Osteoblast (primary cell): ENCODE data around the gene MPV17L2. TPM values are rescaled to one million over a fixed set of nuclear protein-coding genes. Genes with fewer than 3 reads are reported as not detected.

ENCODE experiments used
- DNase-seq: peaks from one replicate; pipeline ENCODE4 v3.0.0; 2011; ENCODE audit warnings: low spot score, mixed read lengths; ENCODE audit not compliant: insufficient read length; ENCODE audit errors: missing footprints
- H2AFZ ChIP-seq: 2 replicates; pipeline ENCODE4 v1.6.0; 2011; ENCODE audit warnings: mild to moderate bottlenecking, low read length
- H3K27ac ChIP-seq: 2 replicates; pipeline ENCODE4 v1.5.1; 2011; ENCODE audit warnings: mild to moderate bottlenecking, low read depth, low read length, moderate library complexity
- H3K27me3 ChIP-seq: 2 replicates; pipeline ENCODE4 v1.6.0; 2012; ENCODE audit warnings: mild to moderate bottlenecking, control low read depth, inconsistent platforms, low read length, moderate library complexity; ENCODE audit not compliant: insufficient read depth
- H3K36me3 ChIP-seq: 2 replicates; pipeline ENCODE4 v1.5.1; 2011; ENCODE audit warnings: mild to moderate bottlenecking, low read length, control low read depth, moderate library complexity; ENCODE audit not compliant: insufficient read depth
- H3K4me1 ChIP-seq: 2 replicates; pipeline ENCODE4 v1.5.1; 2011; ENCODE audit warnings: mild to moderate bottlenecking, low read length, control low read depth, moderate library complexity; ENCODE audit not compliant: insufficient read depth
- H3K4me2 ChIP-seq: 2 replicates; pipeline ENCODE4 v1.6.0; 2011; ENCODE audit warnings: mild to moderate bottlenecking, low read length; ENCODE audit not compliant: insufficient read depth
- H3K4me3 ChIP-seq: fragments of 200-600 bp; sonication (generic); 3 replicates; pipeline ENCODE4 v1.5.1; 2012; ENCODE audit warnings: mild to moderate bottlenecking, low read length, inconsistent platforms; ENCODE audit not compliant: insufficient read depth
- H3K79me2 ChIP-seq: 2 replicates; pipeline ENCODE4 v1.6.0; 2012; ENCODE audit warnings: mild to moderate bottlenecking, low read length, control low read depth, inconsistent platforms; ENCODE audit not compliant: insufficient read depth
- H3K9me3 ChIP-seq: 2 replicates; pipeline ENCODE4 v1.5.1; 2011; ENCODE audit warnings: low read depth, low read length, control low read depth
- H4K20me1 ChIP-seq: 2 replicates; pipeline ENCODE4 v1.6.0; 2012; ENCODE audit warnings: mild to moderate bottlenecking, low read length, control low read depth; ENCODE audit not compliant: insufficient read depth
- total RNA-seq: library from RNA; depleted of rRNA; stranded (reverse); fragments of >200 nt; gene quantifications from 2 replicates; pipeline ENCODE4 v1.2.3, GENCODE V29; 2012
- TF ChIP-seq, protein P1 (sequence below): IDR thresholded peaks from 2 replicates; pipeline ENCODE4 v1.5.1; 2011; ENCODE audit warnings: mild to moderate bottlenecking, low read depth, low read length, moderate library complexity; ENCODE audit errors: extremely low read depth

The MPV17L2 gene
- total RNA-seq, 1 donor: 8.3 TPM

DNA sequence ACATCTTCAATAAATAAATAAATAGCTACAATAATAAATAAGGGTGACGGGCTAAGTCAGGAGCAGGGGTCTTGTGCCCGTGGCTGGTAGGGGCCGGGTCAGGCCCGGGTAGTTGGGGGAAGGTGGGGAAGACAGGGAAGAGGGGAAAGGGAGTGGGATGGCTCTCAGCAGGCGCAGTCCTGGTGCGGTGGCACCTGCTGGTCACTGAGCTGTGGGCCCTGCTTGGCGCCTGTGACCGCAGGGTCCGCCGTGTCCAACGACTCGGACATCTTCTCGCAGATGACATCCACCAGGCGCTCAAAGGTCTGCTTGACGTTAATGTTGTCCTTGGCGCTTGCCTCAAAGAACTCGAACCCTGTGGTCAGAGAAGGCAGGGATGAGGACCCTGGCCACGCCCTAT, 4.3 kb downstream of the MPV17L2 start:
- Histone ChIP-seq H3K9me3 (no peaks in the 10 kb centered on the region), H3K4me1 (peaks cover 15% of the 10 kb centered on the region), H3K27ac (no peak overlapping the region), H3K36me3 (peaks cover 18% of the 10 kb centered on the region), H3K4me3 (no peak overlapping the region), H2AFZ (no peak overlapping the region), H3K27me3 (no peaks in the 10 kb centered on the region), H4K20me1 (peaks cover 2% of the 10 kb centered on the region), H3K4me2 (no peak overlapping the region), H3K79me2 (peaks cover 6% of the 10 kb centered on the region)
- peak; percentile 18 for DNase-seq
- TF ChIP-seq, protein P1, sequence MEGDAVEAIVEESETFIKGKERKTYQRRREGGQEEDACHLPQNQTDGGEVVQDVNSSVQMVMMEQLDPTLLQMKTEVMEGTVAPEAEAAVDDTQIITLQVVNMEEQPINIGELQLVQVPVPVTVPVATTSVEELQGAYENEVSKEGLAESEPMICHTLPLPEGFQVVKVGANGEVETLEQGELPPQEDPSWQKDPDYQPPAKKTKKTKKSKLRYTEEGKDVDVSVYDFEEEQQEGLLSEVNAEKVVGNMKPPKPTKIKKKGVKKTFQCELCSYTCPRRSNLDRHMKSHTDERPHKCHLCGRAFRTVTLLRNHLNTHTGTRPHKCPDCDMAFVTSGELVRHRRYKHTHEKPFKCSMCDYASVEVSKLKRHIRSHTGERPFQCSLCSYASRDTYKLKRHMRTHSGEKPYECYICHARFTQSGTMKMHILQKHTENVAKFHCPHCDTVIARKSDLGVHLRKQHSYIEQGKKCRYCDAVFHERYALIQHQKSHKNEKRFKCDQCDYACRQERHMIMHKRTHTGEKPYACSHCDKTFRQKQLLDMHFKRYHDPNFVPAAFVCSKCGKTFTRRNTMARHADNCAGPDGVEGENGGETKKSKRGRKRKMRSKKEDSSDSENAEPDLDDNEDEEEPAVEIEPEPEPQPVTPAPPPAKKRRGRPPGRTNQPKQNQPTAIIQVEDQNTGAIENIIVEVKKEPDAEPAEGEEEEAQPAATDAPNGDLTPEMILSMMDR: no peak

- Histone ChIP-seq H4K20me1 (peaks cover 8% of the 10 kb centered on the region), H3K4me2 (no peak overlapping the region), H3K9me3 (no peaks in the 10 kb centered on the region), H3K4me1 (peaks cover 17% of the 10 kb centered on the region), H3K79me2 (peaks cover 11% of the 10 kb centered on the region), H2AFZ (no peak overlapping the region), H3K27me3 (no peaks in the 10 kb centered on the region), H3K36me3 (peaks cover 18% of the 10 kb centered on the region), H3K4me3 (no peak overlapping the region), H3K27ac (no peak overlapping the region)
- TF ChIP-seq, protein P1: no peak
- DNase-seq: no peak
Measured at GRCh38 chr19:18197941-18198340, 4.9 kb downstream of the MPV17L2 start.

DNA sequence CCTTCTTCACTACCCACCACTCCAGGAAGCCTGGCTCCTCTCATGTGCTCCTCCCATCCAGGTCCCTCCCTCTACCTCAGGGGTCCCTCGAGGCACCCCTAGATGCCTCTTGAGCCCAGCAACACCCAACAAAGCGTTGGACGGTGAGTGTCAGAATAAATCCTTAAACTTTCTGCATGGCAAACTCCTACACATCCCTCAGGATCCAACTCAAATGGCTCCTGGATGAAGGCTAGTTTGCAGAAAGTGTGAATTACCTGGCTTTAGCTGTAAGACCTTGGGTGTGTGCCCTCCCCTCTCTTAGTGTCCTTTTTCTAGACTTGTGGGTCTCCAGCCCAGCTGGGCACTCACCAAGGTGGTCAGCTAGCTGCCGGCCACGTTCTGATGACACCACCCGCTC, 5.4 kb downstream of the MPV17L2 start:
- no peak overlapping the region for H2AFZ ChIP-seq

GRCh38 chr19:18202397-18202777, 9.4 kb downstream of the MPV17L2 start:
- Histone ChIP-seq H4K20me1 (peaks cover 14% of the 10 kb centered on the region), H2AFZ (no peak overlapping the region), H3K36me3 (peaks cover 11% of the 10 kb centered on the region), H3K27ac (no peak overlapping the region), H3K4me1 (peaks cover 20% of the 10 kb centered on the region), H3K79me2 (peaks cover 16% of the 10 kb centered on the region), H3K4me3 (peak overlapping the region; percentile 93), H3K9me3 (no peaks in the 10 kb centered on the region), H3K27me3 (no peaks in the 10 kb centered on the region), H3K4me2 (peak overlapping the region; percentile 95)
- TF ChIP-seq, protein P1: no peak
- no peak for DNase-seq

More for the DNA sequence above, 5.4 kb downstream of the MPV17L2 start:
- Histone ChIP-seq H3K27ac (no peak overlapping the region), H3K4me3 (no peak overlapping the region), H3K4me2 (no peak overlapping the region), H4K20me1 (peaks cover 13% of the 10 kb centered on the region), H3K27me3 (no peaks in the 10 kb centered on the region), H3K36me3 (peaks cover 18% of the 10 kb centered on the region), H3K4me1 (peaks cover 20% of the 10 kb centered on the region), H3K79me2 (peaks cover 15% of the 10 kb centered on the region), H3K9me3 (no peaks in the 10 kb centered on the region)
- peak; percentile 44 for DNase-seq
- TF ChIP-seq, protein P1: no peak
